DMS114 treated with DMSO at 0.1 percent for 48 hours (cell line): ENCODE data around the gene NDUFA13.
"Not testable (repeated sequence)": the region's sequence is repeated elsewhere in the genome, so short reads cannot be mapped to it uniquely, and the experiment has no call there.

Source experiments
- DNase-seq: peaks from one replicate; lab custom pipeline; 2025; ENCODE audit not compliant: unreplicated experiment; lab: John Stamatoyannopoulos, UW

Gene NDUFA13

GRCh38 chr19:19515642-19516519, at the start of gene NDUFA13:
NDUFA13 (plus strand) TSS chr19:19516225; CDS start chr19:19516239, 14 bp downstream.
- peak; percentile 84 for DNase-seq

- DNase-seq, result no peak
These were observed 47.5 kb upstream of the NDUFA13 start for GRCh38 chr19:19468424-19469050.

DNA sequence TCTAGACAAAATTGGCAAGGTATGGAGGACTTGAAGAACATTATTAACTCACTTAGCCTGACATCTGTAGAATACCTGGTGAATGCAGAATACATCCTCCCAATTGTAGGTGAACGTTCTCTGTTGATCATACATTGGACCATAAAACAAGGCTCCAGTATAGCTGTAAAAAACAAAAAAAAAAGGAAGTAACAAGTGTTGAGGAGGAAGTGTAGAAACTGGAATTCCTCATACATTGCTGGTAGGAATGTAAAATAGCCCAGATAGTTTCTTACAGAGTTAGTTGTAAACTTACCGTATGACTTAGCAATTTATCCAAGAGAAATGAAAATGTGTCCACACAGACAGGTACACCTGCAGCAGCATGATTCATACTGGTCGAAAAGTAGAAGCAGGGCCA, 45.4 kb upstream of the NDUFA13 start:
- no peak for DNase-seq

DNA sequence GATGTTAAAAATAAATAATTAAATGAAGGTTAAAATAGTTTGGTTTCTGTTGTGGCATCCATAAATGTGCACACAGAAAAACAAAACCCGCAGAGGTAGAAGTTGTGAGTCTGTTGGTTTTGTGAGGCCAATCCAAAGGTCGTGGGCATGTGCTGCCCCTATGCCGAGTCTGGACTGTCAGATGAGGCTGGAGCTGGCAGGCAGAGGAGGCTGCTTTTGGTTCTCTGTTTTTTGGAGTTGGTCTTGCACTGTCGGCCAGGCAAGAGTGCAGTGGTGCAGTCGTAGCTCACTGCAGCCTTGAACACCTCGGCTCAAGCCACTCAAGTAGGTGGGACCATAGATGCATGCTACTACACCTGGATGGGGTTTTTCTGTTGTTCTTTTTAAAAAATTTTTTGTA, 44.3 kb upstream of the NDUFA13 start:
- no peak for DNase-seq

DNA sequence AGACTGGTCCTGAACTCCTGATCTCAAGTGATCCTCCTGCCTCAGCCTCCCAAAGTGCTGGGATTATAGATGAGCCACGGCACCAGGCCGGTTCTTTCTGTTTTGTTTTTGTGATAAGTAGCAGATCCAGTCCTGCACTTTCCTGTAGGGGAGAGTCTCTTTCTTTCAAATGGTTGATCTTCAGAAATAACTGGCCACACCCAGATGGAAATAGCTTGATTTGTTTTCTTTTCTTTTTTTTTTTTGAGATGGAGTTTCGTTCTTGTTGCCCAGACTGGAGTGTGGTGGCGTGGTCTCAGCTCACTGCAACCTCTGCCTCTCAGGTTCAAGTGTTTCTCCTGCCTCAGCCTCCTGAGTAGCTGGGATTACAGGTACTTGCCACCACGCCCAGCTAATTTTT, 43.9 kb upstream of the NDUFA13 start:
- not testable (repeated sequence) for DNase-seq

GRCh38 chr19:19475015-19475765, 40.8 kb upstream of the NDUFA13 start:
- DNase-seq, result no peak

DNA sequence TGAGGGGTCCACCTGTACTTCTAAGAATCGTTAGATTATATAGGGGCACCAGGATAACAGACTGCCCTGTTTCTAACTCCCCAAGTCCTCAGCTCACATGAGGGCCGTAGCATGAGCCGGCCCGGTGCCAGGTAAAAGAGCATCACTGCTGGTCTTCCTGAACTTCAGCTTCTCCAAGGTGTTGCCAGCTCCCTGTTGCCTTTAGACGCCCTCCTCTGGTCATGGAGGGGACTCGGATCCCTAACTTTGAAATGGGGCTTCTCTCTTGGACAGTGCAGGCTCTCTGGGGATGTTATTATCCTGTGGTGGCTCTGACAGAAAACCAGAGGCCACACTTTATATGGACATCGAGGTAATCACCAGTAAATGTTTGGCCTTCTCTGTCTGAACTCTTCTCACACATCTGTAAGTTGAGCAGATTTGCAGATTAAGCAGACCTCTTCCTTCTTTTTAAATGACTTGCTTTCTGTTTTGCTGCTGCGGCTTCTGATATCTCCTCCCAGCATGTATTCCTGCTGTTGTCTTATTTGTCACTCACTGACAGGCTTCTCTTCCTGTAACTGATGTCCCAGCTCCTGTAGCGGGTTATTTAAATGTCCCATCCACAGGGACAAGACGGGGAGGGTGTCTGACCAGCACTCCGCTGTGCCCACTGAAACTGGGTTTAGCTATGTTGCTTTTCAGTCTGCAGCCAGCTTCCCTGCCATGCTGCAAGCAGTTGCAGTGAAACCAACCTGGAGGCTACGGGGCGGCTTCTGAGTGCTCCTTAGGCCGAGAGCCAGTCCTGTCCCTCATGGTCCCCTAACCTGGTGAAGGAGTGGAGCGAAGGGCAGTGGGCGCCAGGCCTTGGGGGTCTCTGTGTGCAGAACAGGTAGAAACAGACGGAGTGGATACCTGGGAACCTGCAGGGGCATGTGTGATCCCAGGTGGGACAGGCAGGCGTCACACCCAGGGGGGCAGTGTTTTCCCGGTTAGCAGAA, 39.9 kb upstream of the NDUFA13 start:
- peak; percentile 20 for DNase-seq

DNA sequence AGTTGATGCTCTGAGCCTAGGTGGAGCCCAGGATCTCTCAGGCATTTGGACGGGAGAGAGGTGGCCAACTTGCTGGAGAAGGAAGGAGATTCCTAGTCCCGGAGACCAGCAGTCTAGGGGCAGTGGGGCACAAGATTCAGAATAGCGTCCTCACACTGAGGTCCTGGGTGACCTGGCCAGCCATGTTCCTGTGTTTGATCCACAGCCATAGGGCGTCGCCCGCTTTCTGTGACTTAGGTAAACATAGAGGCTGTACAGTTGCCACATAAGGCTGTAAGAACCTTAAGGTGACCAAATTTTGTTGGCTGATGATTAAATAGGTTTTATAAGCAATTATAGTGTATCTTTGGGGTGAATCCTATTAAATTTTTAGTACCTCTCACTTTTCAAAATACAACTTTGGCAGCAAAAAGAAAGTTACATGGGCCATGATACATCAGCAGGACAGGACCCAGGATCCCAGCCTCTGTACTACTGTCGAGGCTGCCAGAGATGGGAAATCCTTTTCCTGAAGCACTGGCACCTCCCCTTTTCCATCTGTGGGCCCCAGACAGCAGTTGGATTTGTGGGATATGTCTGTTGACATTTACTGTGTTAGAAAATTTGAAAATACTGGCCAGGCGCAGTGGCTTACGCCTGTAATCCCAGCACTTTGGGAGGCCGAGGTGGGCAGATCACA, 38.2 kb upstream of the NDUFA13 start:
- no peak for DNase-seq

- no peak for DNase-seq
These were observed 35.3 kb upstream of the NDUFA13 start for GRCh38 chr19:19480688-19481087.

- no peak for DNase-seq
These were observed 33.0 kb upstream of the NDUFA13 start for GRCh38 chr19:19482809-19483596.

- no peak for DNase-seq
These were observed 30.6 kb upstream of the NDUFA13 start for GRCh38 chr19:19485161-19485997.

DNA sequence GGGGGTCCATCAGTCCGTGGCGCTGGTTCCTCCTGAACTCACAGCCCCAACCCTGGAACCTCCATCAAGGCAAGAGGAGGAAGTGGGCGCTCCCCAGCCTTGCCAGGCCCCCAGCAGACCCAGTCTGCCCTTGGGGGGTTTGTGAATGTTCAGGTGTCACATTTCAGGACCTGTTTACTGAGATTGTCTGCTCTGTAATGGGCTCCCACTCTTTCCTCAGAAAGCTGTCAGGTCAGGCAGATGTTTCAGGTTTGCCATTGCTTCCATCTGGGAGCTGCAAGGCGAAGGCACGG, 30.1 kb upstream of the NDUFA13 start:
- DNase-seq, result no peak

DNA sequence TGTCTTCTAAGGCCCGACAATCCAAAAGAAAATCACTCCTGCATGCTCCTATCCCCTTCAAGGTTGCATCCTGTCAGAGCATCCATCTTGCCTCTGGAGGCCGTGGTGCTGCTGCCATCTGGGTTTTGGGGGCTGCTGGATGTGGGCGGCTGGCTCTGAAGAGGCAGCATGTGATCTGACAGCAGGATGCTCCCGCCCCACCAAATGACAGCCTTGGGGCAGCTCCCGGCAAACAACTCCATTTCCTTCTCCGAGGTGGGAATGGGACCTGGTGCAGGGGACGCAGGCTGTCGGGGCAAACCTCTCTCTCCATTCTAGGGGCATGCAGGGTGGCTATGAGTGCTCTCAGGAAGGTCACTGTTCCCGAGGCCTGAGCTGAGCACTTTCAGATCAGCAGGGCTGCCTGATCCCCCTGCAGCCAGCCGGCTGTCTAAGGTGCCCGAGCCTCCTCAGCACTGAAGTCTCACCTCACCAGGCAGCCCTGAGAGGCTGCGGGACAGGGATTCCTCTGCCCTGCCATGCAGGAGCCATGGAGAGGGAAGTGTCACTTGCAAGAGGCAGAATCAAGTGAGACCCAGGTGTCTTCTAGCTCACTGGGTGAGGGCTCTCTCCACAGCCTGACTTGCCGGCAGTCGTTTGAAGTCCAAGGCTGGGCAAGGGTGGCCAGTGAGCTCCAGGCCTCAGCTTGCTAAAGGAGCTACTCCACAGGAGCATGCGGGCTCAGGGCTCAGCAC, 29.5 kb upstream of the NDUFA13 start:
- DNase-seq, result no peak

DNA sequence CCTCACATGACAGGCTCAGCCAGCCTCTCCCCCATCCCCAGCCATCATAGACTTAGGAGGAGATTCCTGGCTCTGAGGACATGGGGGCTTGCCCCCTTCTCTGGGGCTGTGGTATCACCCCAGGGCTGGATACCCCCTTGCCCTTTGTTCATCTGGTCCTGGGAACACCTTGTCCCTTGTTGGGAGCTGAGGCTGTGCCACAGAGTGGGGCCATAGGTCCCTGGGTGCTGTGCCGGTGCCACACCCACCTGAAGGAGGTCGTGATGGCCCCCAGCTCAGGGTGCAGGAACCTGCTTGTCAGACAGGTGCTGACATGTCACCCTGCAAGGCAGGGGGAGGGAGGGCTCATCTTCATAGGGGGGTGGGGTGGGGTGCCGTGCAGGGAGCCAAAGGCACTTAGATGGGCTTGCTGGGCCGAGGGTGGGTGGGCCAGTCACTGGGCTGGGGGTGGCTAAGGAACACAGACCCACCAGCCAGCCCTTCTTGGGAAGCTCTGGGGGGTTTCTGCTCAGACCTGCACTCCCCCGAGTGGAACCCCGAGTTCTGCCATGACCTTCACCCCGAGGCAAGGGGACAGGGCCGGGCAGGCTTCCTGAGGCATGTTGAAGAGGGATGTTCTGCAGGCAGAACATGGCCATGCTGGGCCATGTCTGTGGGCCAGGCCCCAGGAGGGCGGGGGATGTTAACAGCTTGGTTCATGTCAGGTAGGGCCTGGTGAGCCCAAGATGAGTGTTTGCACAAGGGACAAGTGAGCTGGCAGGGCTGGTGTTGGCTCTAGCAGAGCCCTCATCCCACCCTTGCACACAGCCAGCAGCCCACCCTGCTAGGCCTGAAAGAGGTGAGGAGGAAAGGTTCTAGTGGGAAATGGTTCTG, 28.7 kb upstream of the NDUFA13 start:
- no peak for DNase-seq

GRCh38 chr19:19487950-19488874, 27.8 kb upstream of the NDUFA13 start:
- DNase-seq, result no peak
